HepG2 (cell line): ENCODE results near the gene KANK3. TPM values are rescaled to one million over a fixed set of nuclear protein-coding genes. Genes with fewer than 3 reads are reported as not detected.

ENCODE experiments used
- AGO2 ChIP-seq: fragments of 200-400 bp; formaldehyde crosslinking; optimal IDR thresholded peaks from 2 replicates; pipeline ENCODE3; 2017; ENCODE audit warnings: mild to moderate bottlenecking, low read depth, low read length, moderate library complexity
- CHCHD3 ChIP-seq: sonication (generic); formaldehyde crosslinking; IDR thresholded peaks from 2 replicates; pipeline ENCODE4 v1.8.0; 2022; ENCODE audit warnings: mild to moderate bottlenecking, missing genetic modification reagents, moderate library complexity
- HNF4G ChIP-seq, 2 experiments: sonication (generic) in 1 of 2; formaldehyde crosslinking in 1 of 2; IDR thresholded peaks; 2 replicates each; pipeline versions ENCODE4 v1.4.0 to v1.6.1; 2011 to 2020; ENCODE audit warnings: borderline replicate concordance in 2 of 2, low read depth in 2 of 2, mild to moderate bottlenecking in 2 of 2, low read length in 1 of 2, missing genetic modification reagents in 1 of 2, moderate library complexity in 1 of 2
- HOXA3 ChIP-seq: sonication (generic); formaldehyde crosslinking; IDR thresholded peaks from 2 replicates; pipeline ENCODE4 v1.5.0; 2020; ENCODE audit warnings: missing genetic modification reagents
- MAZ ChIP-seq, 2 experiments: sonication (generic) in 1 of 2; formaldehyde crosslinking in 1 of 2; IDR thresholded peaks; 2 replicates each; pipeline versions ENCODE4 v1.5.0 to v1.6.1; 2012 to 2020; ENCODE audit warnings: low read depth in 2 of 2, mild to moderate bottlenecking in 2 of 2, borderline replicate concordance in 1 of 2, improper control_type of control experiment in 1 of 2, low read length in 1 of 2, missing genetic modification reagents in 1 of 2, moderate library complexity in 1 of 2
- MLXIP ChIP-seq: sonication (generic); formaldehyde crosslinking; IDR thresholded peaks from 2 replicates; pipeline ENCODE4 v1.9.0; 2021; ENCODE audit warnings: missing genetic modification reagents, borderline replicate concordance
- SIX1 ChIP-seq: sonication (generic); formaldehyde crosslinking; IDR thresholded peaks from 2 replicates; pipeline ENCODE4 v1.4.0; 2020; ENCODE audit warnings: missing genetic modification reagents, borderline replicate concordance
- SP1 ChIP-seq, 2 experiments: fragments of 450-650 bp in 1 of 2; sonication (generic) in 1 of 2; formaldehyde crosslinking in 1 of 2; IDR thresholded peaks; 2 replicates each; pipeline versions ENCODE4 v1.4.0 to v1.6.1; 2016 to 2020; ENCODE audit warnings: missing genetic modification reagents in 1 of 2
- SP4 ChIP-seq: sonication (generic); formaldehyde crosslinking; IDR thresholded peaks from 2 replicates; pipeline ENCODE4 v1.8.1; 2023; ENCODE audit warnings: mild to moderate bottlenecking, missing genetic modification reagents
- ZKSCAN8 ChIP-seq: IDR thresholded peaks from 2 replicates; pipeline ENCODE4 v1.6.1; 2016; ENCODE audit warnings: borderline replicate concordance, missing genetic modification reagents, missing compliant biosample characterization
- ZNF616 ChIP-seq: sonication (generic); formaldehyde crosslinking; IDR thresholded peaks from 2 replicates; pipeline ENCODE4 v1.5.0; 2020; ENCODE audit warnings: low read depth, mild to moderate bottlenecking, missing genetic modification reagents
- ZNF691 ChIP-seq: sonication (generic); formaldehyde crosslinking; IDR thresholded peaks from 2 replicates; pipeline ENCODE4 v1.4.0; 2020; ENCODE audit warnings: missing genetic modification reagents, low read depth, mild to moderate bottlenecking, borderline replicate concordance
- ZSCAN30 ChIP-seq: sonication (generic); formaldehyde crosslinking; IDR thresholded peaks from 2 replicates; pipeline ENCODE4 v1.5.0; 2020; ENCODE audit warnings: mild to moderate bottlenecking, missing genetic modification reagents
- polyA plus RNA-seq, 8 experiments: library from polyadenylated mRNA; depleted of rRNA in 3 of 8; stranded (reverse) in 7 of 8; unstranded in 1 of 8; fragments of >200 nt; fragmentation: Illumina TruSeq in 4 of 8; extraction: Trizol in 4 of 8; gene quantifications; 2 replicates each; pipeline versions ENCODE4 v1.2.1 to v1.2.3, GENCODE V29; 2011 to 2016; ENCODE audit warnings: low read depth in 4 of 8, missing spikeins in 1 of 8, mixed read lengths in 1 of 8; ENCODE audit not compliant: insufficient read depth in 1 of 8
- total RNA-seq, 5 experiments: library from RNA; depleted of rRNA; stranded (reverse); fragments of >200 nt; fragmentation: Illumina TruSeq; extraction: Trizol; gene quantifications; 2 replicates each; pipeline ENCODE4 v1.2.3, GENCODE V29; 2016; ENCODE audit warnings: low read depth in 1 of 5
- TF ChIP-seq, protein P1 (sequence below): sonication (generic); formaldehyde crosslinking; IDR thresholded peaks from 2 replicates; pipeline ENCODE4 v1.8.0; 2022; ENCODE audit warnings: missing genetic modification reagents, mild to moderate bottlenecking, borderline replicate concordance
- TF ChIP-seq, protein P2 (sequence below): sonication (generic); formaldehyde crosslinking; IDR thresholded peaks from 2 replicates; pipeline ENCODE4 v1.5.1; 2020; ENCODE audit warnings: missing genetic modification reagents, mild to moderate bottlenecking, borderline replicate concordance
- TF ChIP-seq, protein P3 (sequence below): sonication (generic); formaldehyde crosslinking; IDR thresholded peaks from 2 replicates; pipeline ENCODE4 v1.4.0; 2020; ENCODE audit warnings: mild to moderate bottlenecking, missing genetic modification reagents, borderline replicate concordance
- TF ChIP-seq, protein P4 (sequence below): sonication (generic); formaldehyde crosslinking; IDR thresholded peaks from 2 replicates; pipeline ENCODE4 v1.9.0; 2021; ENCODE audit warnings: missing genetic modification reagents, borderline replicate concordance

Gene KANK3
- total and polyA plus RNA-seq, 2 of the 13 experiments (the other 11 are each of a cell fraction or from before 2014, with no cell fraction given), result 0.15 to 0.20 TPM

DNA sequence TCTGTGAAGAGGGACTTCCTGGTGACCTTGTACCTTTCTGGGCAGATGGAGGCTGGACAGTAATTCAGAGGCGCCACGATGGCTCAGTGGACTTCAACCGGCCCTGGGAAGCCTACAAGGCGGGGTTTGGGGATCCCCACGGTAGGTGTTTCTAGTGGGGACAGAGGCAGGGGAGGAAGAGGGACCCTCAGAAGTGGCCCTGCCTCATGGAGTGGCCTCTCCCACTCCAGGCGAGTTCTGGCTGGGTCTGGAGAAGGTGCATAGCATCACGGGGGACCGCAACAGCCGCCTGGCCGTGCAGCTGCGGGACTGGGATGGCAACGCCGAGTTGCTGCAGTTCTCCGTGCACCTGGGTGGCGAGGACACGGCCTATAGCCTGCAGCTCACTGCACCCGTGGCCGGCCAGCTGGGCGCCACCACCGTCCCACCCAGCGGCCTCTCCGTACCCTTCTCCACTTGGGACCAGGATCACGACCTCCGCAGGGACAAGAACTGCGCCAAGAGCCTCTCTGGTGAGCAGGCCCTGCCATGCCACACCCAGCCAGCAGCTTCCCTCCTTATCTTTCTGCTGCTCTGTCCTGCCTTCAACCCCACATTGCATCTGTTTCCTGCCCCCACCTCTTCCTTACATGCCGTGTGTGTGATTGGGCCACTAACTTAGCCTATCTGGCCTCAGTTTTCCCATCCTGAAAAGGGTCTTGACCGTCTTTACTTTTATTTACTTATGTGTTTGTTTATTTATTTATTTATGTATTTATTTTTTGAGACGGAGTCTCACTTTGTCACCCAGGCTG is 28.1 kb upstream of the KANK3 start (continued):
- TF ChIP-seq ZSCAN30 (CRISPR knock-in tag) (no peak), ZKSCAN8 (no peak), HOXA3 (CRISPR knock-in tag) (no peak), SIX1 (CRISPR knock-in tag) (no peak), ZNF616 (CRISPR knock-in tag) (no peak), SP4 (CRISPR knock-in tag) (no peak), MLXIP (CRISPR knock-in tag) (no peak), MAZ (IDR thresholded peaks at IDR 0.05; ENCODE audit: borderline replicate concordance, low read depth, low read length) (no peak), MAZ (CRISPR knock-in tag; IDR thresholded peaks at IDR 0.05; ENCODE audit: low read depth) (no peak), ZNF691 (no peak), SP1 (IDR thresholded peaks at IDR 0.05) (no peak), SP1 (CRISPR knock-in tag; IDR thresholded peaks at IDR 0.05) (no peak), HNF4G (IDR thresholded peaks at IDR 0.05; ENCODE audit: borderline replicate concordance, low read depth, low read length) (no peak), HNF4G (CRISPR knock-in tag; IDR thresholded peaks at IDR 0.05; ENCODE audit: borderline replicate concordance, low read depth) (0 out of 2 replicates have a peak, but pooled peaks have one; percentile 37), AGO2 (peak; percentile 57), CHCHD3 (CRISPR knock-in tag) (no peak)
- TF ChIP-seq, protein P1, sequence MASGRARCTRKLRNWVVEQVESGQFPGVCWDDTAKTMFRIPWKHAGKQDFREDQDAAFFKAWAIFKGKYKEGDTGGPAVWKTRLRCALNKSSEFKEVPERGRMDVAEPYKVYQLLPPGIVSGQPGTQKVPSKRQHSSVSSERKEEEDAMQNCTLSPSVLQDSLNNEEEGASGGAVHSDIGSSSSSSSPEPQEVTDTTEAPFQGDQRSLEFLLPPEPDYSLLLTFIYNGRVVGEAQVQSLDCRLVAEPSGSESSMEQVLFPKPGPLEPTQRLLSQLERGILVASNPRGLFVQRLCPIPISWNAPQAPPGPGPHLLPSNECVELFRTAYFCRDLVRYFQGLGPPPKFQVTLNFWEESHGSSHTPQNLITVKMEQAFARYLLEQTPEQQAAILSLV (CRISPR knock-in tag), result 0 out of 2 replicates have a peak, but pooled peaks have one; percentile 31
- TF ChIP-seq, protein P2, sequence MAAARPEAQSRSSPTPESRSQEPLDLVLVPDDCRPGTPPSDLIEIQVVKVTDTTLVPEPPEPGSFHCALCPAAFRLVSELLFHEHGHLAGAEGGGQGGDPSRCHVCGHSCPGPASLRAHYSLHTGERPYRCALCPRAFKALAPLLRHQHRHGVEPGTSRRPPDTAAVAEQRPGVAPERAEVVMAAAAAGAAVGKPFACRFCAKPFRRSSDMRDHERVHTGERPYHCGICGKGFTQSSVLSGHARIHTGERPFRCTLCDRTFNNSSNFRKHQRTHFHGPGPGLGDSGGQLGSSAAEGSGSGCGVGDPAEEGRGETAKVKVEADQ (CRISPR knock-in tag), result peak; percentile 70; the same call in 1 of the 2 replicates
- TF ChIP-seq, protein P3, sequence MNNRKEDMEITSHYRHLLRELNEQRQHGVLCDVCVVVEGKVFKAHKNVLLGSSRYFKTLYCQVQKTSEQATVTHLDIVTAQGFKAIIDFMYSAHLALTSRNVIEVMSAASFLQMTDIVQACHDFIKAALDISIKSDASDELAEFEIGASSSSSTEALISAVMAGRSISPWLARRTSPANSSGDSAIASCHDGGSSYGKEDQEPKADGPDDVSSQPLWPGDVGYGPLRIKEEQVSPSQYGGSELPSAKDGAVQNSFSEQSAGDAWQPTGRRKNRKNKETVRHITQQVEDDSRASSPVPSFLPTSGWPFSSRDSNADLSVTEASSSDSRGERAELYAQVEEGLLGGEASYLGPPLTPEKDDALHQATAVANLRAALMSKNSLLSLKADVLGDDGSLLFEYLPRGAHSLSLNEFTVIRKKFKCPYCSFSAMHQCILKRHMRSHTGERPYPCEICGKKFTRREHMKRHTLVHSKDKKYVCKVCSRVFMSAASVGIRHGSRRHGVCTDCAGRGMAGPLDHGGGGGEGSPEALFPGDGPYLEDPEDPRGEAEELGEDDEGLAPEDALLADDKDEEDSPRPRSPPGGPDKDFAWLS, result no peak
- TF ChIP-seq, protein P4, sequence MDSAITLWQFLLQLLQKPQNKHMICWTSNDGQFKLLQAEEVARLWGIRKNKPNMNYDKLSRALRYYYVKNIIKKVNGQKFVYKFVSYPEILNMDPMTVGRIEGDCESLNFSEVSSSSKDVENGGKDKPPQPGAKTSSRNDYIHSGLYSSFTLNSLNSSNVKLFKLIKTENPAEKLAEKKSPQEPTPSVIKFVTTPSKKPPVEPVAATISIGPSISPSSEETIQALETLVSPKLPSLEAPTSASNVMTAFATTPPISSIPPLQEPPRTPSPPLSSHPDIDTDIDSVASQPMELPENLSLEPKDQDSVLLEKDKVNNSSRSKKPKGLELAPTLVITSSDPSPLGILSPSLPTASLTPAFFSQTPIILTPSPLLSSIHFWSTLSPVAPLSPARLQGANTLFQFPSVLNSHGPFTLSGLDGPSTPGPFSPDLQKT, result no peak
